Glutamatergic neuron (in vitro differentiated cells): ENCODE measurements around the gene TRIM17. TPM values are rescaled to one million over a fixed set of nuclear protein-coding genes. Genes with fewer than 3 reads are reported as not detected.

Experiments
- DNase-seq: peaks from one replicate; pipeline ENCODE4 v3.0.0; 2022
- H3K27ac Mint-ChIP-seq: one replicate; pipeline ENCODE4 v1.8.0; 2020; ENCODE audit warnings: mild to moderate bottlenecking, mixed read lengths, inconsistent platforms; ENCODE audit not compliant: unreplicated experiment
- H3K27me3 Mint-ChIP-seq: one replicate; pipeline ENCODE4 v1.8.0; 2020; ENCODE audit warnings: mild to moderate bottlenecking, moderate library complexity, mixed read lengths, inconsistent platforms; ENCODE audit not compliant: unreplicated experiment
- H3K36me3 Mint-ChIP-seq: one replicate; pipeline ENCODE4 v1.8.0; 2020; ENCODE audit warnings: mild to moderate bottlenecking, mixed read lengths, inconsistent platforms; ENCODE audit not compliant: unreplicated experiment
- H3K4me1 Mint-ChIP-seq: one replicate; pipeline ENCODE4 v1.8.0; 2020; ENCODE audit warnings: mild to moderate bottlenecking, low read depth, mixed read lengths, inconsistent platforms; ENCODE audit not compliant: unreplicated experiment
- H3K4me3 Mint-ChIP-seq: one replicate; pipeline ENCODE4 v1.8.0; 2020; ENCODE audit warnings: mild to moderate bottlenecking, mixed read lengths, inconsistent platforms; ENCODE audit not compliant: unreplicated experiment
- H3K9me3 Mint-ChIP-seq: one replicate; pipeline ENCODE4 v1.8.0; 2020; ENCODE audit warnings: mild to moderate bottlenecking, moderate library complexity, mixed read lengths, inconsistent platforms; ENCODE audit not compliant: unreplicated experiment
- CTCF ChIP-seq: fragments of 200-600 bp; sonication (generic); IDR thresholded peaks from one replicate; pipeline ENCODE4 v1.5.0; 2021; ENCODE audit not compliant: partially characterized antibody, unreplicated experiment
- total RNA-seq: library from RNA; stranded (reverse); fragmentation: NEBNext Ultra II Directional; extraction: Animal tissue kit (Norgen Biotek cat#: 25700); gene quantifications from one replicate; pipeline ENCODE4 v1.2.1, GENCODE V29; 2021; ENCODE audit not compliant: unreplicated experiment

The TRIM17 gene
- total RNA-seq, 1 donor from 2014 or later, result not detected

GRCh38 chr1:228459091-228459993, 42.7 kb upstream of the TRIM17 start:
- Mint-ChIP-seq H3K36me3 (no peaks in the 10 kb centered on the region), H3K4me1 (peaks cover 12% of the 10 kb centered on the region), H3K27ac (peak overlapping the region; percentile 81), H3K27me3 (peaks cover 14% of the 10 kb centered on the region), H3K4me3 (peak overlapping the region; percentile 98), H3K9me3 (peaks cover 12% of the 10 kb centered on the region)
- DNase-seq, result peak; percentile 82
- TF ChIP-seq CTCF, result peak; percentile 93

GRCh38 chr1:228457396-228458176, 40.9 kb upstream of the TRIM17 start:
- Mint-ChIP-seq H3K4me1 (peaks cover 10% of the 10 kb centered on the region), H3K36me3 (no peaks in the 10 kb centered on the region), H3K9me3 (peaks cover 10% of the 10 kb centered on the region), H3K4me3 (peak overlapping the region; percentile 98), H3K27me3 (peaks cover 15% of the 10 kb centered on the region), H3K27ac (peak overlapping the region; percentile 99)
- peak; percentile 59 for TF ChIP-seq CTCF
- peak; percentile 89 for DNase-seq

- Mint-ChIP-seq H3K9me3 (peaks cover 10% of the 10 kb centered on the region), H3K36me3 (no peaks in the 10 kb centered on the region), H3K27ac (peak overlapping the region; percentile 99)
Observed at GRCh38 chr1:228457017-228457395, 40.3 kb upstream of the TRIM17 start.

GRCh38 chr1:228456252-228457016, 39.8 kb upstream of the TRIM17 start:
- TF ChIP-seq CTCF, result no peak

More at GRCh38 chr1:228457017-228457395, 40.3 kb upstream of the TRIM17 start:
- Mint-ChIP-seq H3K27me3 (peaks cover 14% of the 10 kb centered on the region), H3K4me3 (peak overlapping the region; percentile 98), H3K4me1 (peaks cover 7% of the 10 kb centered on the region)
- no peak for TF ChIP-seq CTCF
- DNase-seq, result no peak

More at GRCh38 chr1:228456252-228457016, 39.8 kb upstream of the TRIM17 start:
- Mint-ChIP-seq H3K9me3 (peaks cover 10% of the 10 kb centered on the region), H3K36me3 (no peaks in the 10 kb centered on the region), H3K4me3 (peak overlapping the region; percentile 98), H3K4me1 (peaks cover 7% of the 10 kb centered on the region), H3K27ac (peak overlapping the region; percentile 99), H3K27me3 (peaks cover 14% of the 10 kb centered on the region)
- no peak for DNase-seq
